Mammary epithelial cell (primary cell): ENCODE results near the gene CARMIL3.

Source experiments
- CTCF ChIP-seq, 2 donors: IDR thresholded peaks in 1 of 2; conservative IDR thresholded peaks in 1 of 2; 2 replicates each; pipeline ENCODE4 v1.5.1; 2011 to 2012; ENCODE audit warnings: inconsistent platforms in 2 of 2, low read length in 2 of 2, mild to moderate bottlenecking in 2 of 2, control low read depth in 1 of 2, low read depth in 1 of 2; ENCODE audit not compliant: insufficient read depth in 1 of 2; ENCODE audit errors: extremely low read depth in 1 of 2
- EZH2 ChIP-seq: IDR thresholded peaks from 2 replicates; pipeline ENCODE4 v1.6.1; 2012; ENCODE audit warnings: low read length, inconsistent platforms, borderline replicate concordance

GRCh38 chr14:24102357-24103048 lies 50.7 kb downstream of the CARMIL3 start:
- TF ChIP-seq CTCF (conservative IDR thresholded peaks at IDR 0.05 in 1 of 2, IDR thresholded peaks at IDR 0.05 in 1 of 2; ENCODE audit: extremely low read depth in 1 of 2, insufficient read depth in 1 of 2, low read depth in 1 of 2, low read length in 2 of 2) (no peak), EZH2 (no peak)
